Activated B cell treated with CpG ODN at 0.5 μM for 24 hours (primary cell): ENCODE measurements around the gene PKIB. TPM values are rescaled to one million over a fixed set of nuclear protein-coding genes. Genes with fewer than 3 reads are reported as not detected.

Experiments
- ATAC-seq: fragments of 200-7000 bp; cut with Tn5 transposase; one replicate; pipeline ENCODE4 v1.10.0; 2021; ENCODE audit warnings: low read depth, mild to moderate bottlenecking, moderate library complexity
- CTCF ChIA-PET: fragments of 350-600 bp; sonication (Branson Sonifier 250); formaldehyde crosslinking; loops from one replicate; lab custom pipeline; 2021; ENCODE audit warnings: antibody characterized with exemption; lab: Charles Lee
- POLR2A ChIA-PET: fragments of 350-600 bp; sonication (Branson Sonifier 250); formaldehyde crosslinking; loops from one replicate; lab custom pipeline; 2021; ENCODE audit warnings: antibody characterized with exemption; lab: Charles Lee
- DNase-seq: peaks from one replicate; pipeline ENCODE4 v3.0.0; 2022
- H3K27ac Mint-ChIP-seq: one replicate; pipeline ENCODE4 v1.8.0; 2020; ENCODE audit warnings: mixed read lengths
- H3K27me3 Mint-ChIP-seq: one replicate; pipeline ENCODE4 v1.8.0; 2021; ENCODE audit warnings: mixed read lengths
- H3K36me3 Mint-ChIP-seq: one replicate; pipeline ENCODE4 v1.8.0; 2021; ENCODE audit warnings: low read depth, mixed read lengths
- H3K4me1 Mint-ChIP-seq: one replicate; pipeline ENCODE4 v1.8.0; 2021; ENCODE audit warnings: mixed read lengths
- H3K4me3 Mint-ChIP-seq: one replicate; pipeline ENCODE4 v1.8.0; 2020; ENCODE audit warnings: mild to moderate bottlenecking, mixed read lengths
- H3K9me3 Mint-ChIP-seq: one replicate; pipeline ENCODE4 v1.8.0; 2020; ENCODE audit warnings: mixed read lengths
- intact Hi-C: fragments of 100-400 bp; cut with micrococcal nuclease; formaldehyde crosslinking; loops from one replicate; pipeline ENCODE4 v1.15.1; 2024
- total RNA-seq: library from RNA; stranded (reverse); gene quantifications from 2 replicates; pipeline ENCODE4 v1.2.3, GENCODE V29; 2022
- TF ChIP-seq, protein P1 (sequence below): fragments of 200-600 bp; IDR thresholded peaks from one replicate; pipeline ENCODE4 v1.8.0; 2022; ENCODE audit warnings: antibody characterized with exemption, mild to moderate bottlenecking

The PKIB gene
- total RNA-seq, 1 donor from 2014 or later, result 1.2 TPM

DNA sequence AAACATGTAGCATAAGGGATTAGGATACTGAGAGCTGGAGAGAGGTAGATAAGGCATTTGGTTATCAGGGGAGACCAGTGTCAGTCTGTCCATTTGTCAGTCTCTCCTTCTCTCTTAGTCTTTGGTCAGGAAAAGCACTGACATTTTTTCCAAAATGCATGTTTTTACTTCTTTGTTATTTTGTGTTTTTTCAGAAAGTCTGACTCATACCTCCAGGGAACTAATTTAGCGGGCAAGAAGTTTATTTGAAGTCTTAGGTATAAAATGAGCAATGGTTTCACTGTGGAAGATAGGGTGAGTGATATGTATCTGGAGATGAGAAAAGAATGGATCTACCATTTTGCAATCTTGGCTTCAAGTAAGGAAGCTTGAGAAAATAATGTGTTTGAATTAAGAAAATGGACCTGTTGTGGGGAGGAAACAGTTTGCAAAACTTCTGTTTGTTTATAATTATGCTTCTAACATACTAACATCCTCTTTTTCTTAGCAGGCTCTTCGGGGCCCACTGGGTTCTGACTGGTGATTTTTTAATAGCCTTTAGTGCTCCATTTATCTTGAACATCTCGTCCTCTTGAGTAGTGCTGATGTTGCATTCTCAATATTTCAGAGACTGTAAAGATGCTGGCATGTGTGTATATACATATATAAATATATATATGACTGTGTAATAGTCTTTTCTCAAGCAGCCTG, 102.4 kb downstream of the PKIB start:
- DNase-seq (no peak), ATAC-seq (no peak)
- no peaks in the 10 kb centered on the region for H3K36me3 Mint-ChIP-seq
- H3K27ac Mint-ChIP-seq, result no peak overlapping the region
- H3K4me3 Mint-ChIP-seq, result no peak overlapping the region
- ChIA-PET POLR2A (no interaction called here), CTCF (no interaction called here)
- intact Hi-C loops, result no loop called here
- TF ChIP-seq, protein P1, sequence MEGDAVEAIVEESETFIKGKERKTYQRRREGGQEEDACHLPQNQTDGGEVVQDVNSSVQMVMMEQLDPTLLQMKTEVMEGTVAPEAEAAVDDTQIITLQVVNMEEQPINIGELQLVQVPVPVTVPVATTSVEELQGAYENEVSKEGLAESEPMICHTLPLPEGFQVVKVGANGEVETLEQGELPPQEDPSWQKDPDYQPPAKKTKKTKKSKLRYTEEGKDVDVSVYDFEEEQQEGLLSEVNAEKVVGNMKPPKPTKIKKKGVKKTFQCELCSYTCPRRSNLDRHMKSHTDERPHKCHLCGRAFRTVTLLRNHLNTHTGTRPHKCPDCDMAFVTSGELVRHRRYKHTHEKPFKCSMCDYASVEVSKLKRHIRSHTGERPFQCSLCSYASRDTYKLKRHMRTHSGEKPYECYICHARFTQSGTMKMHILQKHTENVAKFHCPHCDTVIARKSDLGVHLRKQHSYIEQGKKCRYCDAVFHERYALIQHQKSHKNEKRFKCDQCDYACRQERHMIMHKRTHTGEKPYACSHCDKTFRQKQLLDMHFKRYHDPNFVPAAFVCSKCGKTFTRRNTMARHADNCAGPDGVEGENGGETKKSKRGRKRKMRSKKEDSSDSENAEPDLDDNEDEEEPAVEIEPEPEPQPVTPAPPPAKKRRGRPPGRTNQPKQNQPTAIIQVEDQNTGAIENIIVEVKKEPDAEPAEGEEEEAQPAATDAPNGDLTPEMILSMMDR, result no peak
- peaks cover 3% of the 10 kb centered on the region for H3K4me1 Mint-ChIP-seq
- H3K27me3 Mint-ChIP-seq, result peaks cover 6% of the 10 kb centered on the region
- no peaks in the 10 kb centered on the region for H3K9me3 Mint-ChIP-seq

DNA sequence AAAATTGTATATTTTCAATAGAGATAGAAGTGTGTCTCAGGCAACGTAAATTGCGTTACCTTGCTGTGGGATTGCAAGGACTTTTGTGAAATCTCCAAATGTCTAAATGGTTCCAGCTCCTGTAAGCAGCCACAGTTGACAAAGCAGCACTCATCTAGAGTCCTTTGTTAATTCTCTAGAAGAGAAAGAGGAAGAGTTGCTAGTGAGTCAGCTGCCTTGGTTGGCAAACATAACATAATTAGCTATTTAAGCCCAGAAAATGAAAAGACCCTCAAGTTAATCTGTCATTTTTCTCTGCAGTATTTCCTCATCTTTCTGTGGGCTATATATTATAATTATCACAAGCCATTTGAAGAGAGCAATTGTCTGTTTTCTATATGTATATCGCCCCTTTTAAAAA, 102.9 kb downstream of the PKIB start:
- DNase-seq, result no peak
- TF ChIP-seq, protein P1, result no peak
- no peaks in the 10 kb centered on the region for H3K9me3 Mint-ChIP-seq
- no peaks in the 10 kb centered on the region for H3K36me3 Mint-ChIP-seq
- no peak for ATAC-seq
- H3K4me3 Mint-ChIP-seq, result no peak overlapping the region
- ChIA-PET CTCF (no interaction called here), POLR2A (no interaction called here)
- H3K4me1 Mint-ChIP-seq, result peaks cover 3% of the 10 kb centered on the region
- H3K27ac Mint-ChIP-seq, result no peak overlapping the region
- intact Hi-C loops, result no loop called here
- peaks cover 6% of the 10 kb centered on the region for H3K27me3 Mint-ChIP-seq

DNA sequence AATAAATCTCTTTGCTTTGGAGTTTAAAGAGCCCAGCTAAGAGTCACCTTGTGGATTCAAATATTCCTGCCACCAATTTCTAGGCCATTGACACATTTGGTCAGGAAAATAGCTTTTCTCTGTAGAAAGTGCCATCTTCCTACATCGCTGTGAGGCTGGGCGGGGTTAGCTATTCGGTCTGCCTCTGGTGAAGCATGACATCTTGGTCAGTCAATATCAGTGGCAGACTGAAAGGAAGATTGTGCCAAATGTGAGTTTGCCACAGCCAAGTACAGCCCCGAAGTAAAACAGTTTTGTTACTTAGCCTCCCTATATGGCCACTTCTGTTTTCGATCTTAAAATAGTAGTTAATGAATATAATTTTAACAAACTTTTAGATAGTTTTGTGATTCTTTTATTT, 103.9 kb downstream of the PKIB start:
- Mint-ChIP-seq H3K27me3 (peaks cover 6% of the 10 kb centered on the region), H3K9me3 (no peaks in the 10 kb centered on the region), H3K4me3 (no peak overlapping the region), H3K36me3 (no peaks in the 10 kb centered on the region), H3K4me1 (peaks cover 3% of the 10 kb centered on the region), H3K27ac (no peak overlapping the region)
- no peak for DNase-seq
- ChIA-PET CTCF (no interaction called here), POLR2A (no interaction called here)
- TF ChIP-seq, protein P1, result no peak
- intact Hi-C loops, result no loop called here
- no peak for ATAC-seq

- intact Hi-C loops, result no loop called here
Observed at GRCh38 chr6:122715725-122716124, 105.5 kb downstream of the PKIB start.

GRCh38 chr6:122717350-122717749, 107.1 kb downstream of the PKIB start:
- CTCF ChIA-PET, result interaction anchor here (1.2 kb wide), 1 partner anchor 10 kb away, joined by 3 read pairs; no protein-coding TSS in a partner anchor
- no peak overlapping the region for H3K27ac Mint-ChIP-seq
- H3K4me3 Mint-ChIP-seq, result no peak overlapping the region
- TF ChIP-seq, protein P1, result no peak
- POLR2A ChIA-PET, result no interaction called here
- no peak for ATAC-seq
- H3K36me3 Mint-ChIP-seq, result no peaks in the 10 kb centered on the region
- H3K27me3 Mint-ChIP-seq, result peaks cover 7% of the 10 kb centered on the region
- DNase-seq, result no peak
- H3K4me1 Mint-ChIP-seq, result no peaks in the 10 kb centered on the region
- H3K9me3 Mint-ChIP-seq, result no peaks in the 10 kb centered on the region
- intact Hi-C loops, result no loop called here

More at GRCh38 chr6:122715725-122716124, 105.5 kb downstream of the PKIB start:
- Mint-ChIP-seq H3K4me1 (no peaks in the 10 kb centered on the region), H3K9me3 (no peaks in the 10 kb centered on the region), H3K27me3 (peaks cover 7% of the 10 kb centered on the region), H3K36me3 (no peaks in the 10 kb centered on the region), H3K4me3 (no peak overlapping the region), H3K27ac (no peak overlapping the region)
- ChIA-PET POLR2A (no interaction called here), CTCF (no interaction called here)
- TF ChIP-seq, protein P1, result no peak
- DNase-seq (no peak), ATAC-seq (no peak)
